Activated CD4-positive, CD25-positive, alpha-beta regulatory T cell treated with anti-CD3 and anti-CD28 coated beads, Interleukin-2, amount 50 U/mL, for 16 hours (primary cell): ENCODE measurements around the gene NADK.
A peak's percentile ranks its signal among the peaks of the same experiment; 100 is the strongest.

Experiments
- DNase-seq: peaks from one replicate; pipeline ENCODE4 v3.0.0-alpha.2; 2020; ENCODE audit warnings: low read depth, low spot score

The NADK gene, protein sequence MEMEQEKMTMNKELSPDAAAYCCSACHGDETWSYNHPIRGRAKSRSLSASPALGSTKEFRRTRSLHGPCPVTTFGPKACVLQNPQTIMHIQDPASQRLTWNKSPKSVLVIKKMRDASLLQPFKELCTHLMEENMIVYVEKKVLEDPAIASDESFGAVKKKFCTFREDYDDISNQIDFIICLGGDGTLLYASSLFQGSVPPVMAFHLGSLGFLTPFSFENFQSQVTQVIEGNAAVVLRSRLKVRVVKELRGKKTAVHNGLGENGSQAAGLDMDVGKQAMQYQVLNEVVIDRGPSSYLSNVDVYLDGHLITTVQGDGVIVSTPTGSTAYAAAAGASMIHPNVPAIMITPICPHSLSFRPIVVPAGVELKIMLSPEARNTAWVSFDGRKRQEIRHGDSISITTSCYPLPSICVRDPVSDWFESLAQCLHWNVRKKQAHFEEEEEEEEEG

DNA sequence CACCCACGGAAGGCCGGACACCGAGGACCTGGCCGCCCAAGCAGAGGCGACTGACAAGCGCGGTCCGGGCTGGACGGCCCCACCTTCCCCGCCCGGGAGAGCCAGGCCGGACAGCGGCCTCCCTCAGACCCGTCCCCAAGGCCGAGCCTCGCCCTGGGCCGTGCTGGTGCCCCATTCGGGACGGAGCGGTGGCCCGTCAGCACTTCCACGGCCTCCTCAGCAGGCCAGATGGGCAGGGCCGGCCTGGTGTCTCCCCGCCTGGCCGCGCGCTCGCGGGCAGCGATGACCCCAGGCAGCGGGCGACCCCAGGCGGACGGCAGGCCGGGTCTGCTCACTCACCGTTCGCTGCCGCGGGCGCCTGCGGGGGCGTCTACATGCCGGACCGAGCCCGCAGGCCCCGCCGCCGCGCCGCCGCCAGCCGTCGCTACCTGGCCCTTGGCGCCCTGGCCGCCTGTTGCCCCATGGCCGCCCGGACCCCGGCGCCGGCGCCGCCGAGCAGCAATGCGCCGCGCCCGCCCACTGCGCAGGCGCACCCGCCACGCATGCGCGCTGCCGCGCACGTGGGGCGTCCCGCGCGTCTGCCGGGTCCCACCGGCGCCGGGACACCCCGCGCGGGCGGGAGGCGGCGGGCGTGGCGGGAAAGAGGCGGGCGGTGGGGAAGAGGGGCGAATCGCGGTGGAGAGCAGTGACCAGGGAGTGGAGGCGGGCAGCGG, at the start of gene NADK:
Gene NADK (minus strand): TSS at position 521 of the 713 bp plus-strand sequence. CDS start 13,064 bp downstream, outside the sequence.
- DNase-seq = peak; percentile 48

DNA sequence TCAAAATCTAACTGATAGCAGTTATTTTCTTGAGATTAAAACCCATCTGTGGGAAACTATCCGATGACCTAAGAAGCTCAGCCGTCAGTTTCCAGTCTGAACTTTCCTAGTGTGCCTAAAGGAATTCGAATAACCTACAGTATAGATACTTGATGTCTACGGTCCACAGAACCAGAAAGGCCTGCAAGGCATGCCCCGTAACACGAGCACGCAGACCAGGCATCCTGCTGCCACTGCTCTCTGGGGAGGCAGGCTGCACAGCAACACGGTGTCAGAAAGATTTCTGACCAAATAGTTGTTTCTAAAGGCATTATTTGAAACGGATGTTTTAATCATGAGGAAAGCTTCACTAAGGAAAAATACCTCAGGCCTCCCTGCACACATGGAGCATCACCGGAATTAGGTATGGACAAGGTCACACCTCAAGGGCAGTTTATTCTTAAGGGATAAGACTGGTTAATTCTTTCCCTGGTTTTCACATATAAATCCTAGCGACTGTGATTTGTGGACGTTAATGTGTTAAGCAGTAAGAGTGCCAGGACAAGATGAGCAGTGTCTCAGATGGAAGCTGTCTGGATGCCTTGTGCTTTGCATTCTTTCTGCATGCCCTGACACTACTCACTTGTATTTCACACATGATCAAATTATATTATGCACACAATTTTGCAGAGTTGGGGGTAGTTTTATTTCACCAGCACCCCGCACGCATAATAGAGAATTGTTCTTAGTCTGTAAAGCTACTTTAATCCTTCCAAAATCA, 49.0 kb upstream of the NADK start:
- DNase-seq = no peak

DNA sequence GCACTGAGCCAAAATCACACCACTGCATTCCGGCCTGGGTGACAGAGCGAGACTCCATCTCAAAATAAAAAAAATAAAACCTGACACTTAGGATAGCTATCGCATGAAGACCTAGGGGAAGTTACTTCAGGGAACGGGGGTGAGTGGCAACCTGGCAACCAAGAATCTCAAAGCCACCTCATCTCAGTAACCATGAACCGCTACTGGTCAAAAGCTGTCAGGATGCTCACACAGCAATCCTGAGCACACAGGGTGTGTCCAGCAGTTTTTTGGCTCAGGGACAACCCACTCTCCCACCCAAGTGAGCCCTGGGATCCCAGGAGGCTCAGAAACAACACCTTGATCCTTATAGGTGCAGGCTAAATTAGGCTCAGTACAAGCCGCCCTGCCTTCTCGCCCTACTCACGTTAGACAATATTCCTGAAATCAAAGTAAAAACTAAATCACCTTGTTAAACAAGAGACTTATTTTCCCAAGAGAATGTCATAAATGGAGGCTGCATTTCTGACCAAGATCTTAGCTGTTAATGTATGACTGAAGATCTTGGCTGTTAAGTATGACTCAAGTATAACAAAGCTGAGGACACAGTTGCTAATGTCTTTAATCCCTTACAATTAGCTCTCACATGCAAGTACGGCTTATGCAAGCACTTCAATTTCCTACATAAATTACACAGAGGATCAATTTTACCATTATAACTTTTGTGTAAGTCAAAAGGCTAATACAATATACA, 48.3 kb upstream of the NADK start:
- no peak for DNase-seq

DNA sequence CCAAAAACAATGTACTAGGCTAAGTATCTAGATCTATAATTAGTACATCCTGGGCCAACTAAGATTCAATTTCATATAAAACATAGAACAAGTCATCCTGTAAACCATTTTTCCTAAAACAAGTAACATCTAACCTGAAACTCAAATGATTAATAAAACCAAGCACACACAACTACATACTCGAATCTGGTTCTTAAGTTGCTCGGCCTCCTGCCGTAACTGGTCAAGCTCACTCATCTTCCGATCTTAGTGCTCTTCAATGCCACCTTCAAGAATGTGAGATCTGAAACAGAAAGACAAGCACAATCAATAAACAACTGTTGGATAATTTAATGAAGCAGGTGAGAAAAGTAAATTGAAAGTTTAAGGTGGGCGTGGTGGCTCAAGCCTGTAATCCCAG, 46.9 kb upstream of the NADK start:
- DNase-seq = no peak

DNA sequence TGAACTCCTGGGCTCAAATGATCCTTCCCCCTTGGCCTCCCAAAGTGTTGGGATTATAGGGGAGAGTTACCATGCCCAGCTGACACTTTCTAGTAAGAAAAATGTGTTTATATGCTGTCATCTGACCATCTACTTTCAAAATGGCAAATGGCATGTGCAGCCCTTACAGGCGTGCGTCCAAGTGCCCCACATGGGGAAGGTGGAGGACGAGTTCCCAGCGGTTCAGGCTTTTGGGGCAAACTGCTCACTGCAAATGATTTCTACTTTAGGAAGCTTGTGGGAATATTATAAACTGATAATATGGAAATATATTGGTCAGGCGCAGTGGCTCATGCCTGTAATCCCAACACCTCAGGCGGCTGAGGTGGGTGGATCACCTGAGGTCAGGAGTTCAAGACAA, 41.5 kb upstream of the NADK start:
- DNase-seq = no peak

DNA sequence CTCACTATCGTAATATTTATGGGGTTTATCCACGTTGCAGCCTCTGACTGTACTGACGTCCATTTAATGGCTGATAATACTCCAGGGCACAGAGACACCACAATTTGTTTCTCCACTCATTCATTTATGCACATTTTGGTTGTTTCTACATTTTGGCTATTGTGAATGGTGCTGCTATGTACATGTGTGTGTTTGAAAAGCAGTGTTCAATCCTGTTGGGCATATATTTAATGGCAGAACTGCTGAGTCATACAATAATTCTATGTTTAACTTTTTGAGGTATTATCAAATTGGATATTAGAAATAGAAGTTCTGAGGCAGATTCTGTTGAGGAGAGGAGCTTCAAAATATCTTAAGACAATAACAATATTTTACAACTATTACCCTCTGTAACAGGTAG, 39.0 kb upstream of the NADK start:
- no peak for DNase-seq

DNA sequence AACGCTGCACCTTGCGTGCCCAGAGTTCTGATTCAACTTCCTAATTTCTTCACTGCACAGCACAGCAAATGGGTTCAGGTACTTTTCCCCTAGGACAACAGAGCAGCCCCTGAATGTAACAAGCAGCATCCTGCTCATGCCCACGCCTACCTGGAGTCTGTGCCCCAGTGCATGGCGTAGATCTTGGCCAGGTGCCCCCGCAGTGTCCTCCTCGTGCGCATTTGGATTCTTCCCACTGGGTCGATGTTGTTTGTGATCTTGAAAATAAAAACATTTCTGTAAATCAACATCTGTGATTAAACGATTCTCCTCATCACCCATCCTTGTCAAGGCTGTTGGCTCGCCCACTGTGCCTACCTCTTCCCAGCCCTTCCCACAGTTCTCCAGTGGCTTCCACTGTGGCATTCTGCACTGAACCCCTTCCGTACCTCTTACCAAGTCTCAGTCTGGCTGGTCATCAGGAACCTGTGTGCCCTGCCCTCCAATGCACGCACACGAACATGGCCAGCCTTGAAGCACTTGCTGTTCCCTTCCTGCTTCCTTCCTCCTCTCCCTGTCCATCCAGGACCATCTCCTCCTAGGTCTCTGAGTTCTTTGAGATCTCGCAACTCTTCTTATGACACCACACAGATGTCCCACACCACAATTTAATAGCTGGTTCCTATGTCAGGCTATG, 37.5 kb upstream of the NADK start:
- no peak for DNase-seq

DNA sequence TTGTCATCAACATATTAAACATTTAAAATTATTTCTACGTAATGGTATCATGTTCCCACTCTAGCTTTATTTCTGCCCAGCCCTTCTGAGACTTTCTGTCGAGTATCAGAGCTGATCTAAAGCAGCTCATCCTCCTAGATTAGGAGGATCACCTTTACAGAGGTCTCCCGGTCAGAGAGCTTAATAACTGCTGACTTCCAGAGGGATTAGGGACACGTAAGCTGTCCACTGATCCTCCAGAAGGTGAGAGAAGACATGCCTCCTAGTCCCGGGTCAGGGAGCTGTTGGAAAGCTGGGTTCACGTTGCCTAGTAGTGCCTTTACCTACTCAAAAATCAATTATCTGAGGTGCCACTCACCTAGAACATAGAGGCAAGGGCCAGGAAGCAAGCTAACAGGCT, 31.2 kb upstream of the NADK start:
- DNase-seq = no peak

DNA sequence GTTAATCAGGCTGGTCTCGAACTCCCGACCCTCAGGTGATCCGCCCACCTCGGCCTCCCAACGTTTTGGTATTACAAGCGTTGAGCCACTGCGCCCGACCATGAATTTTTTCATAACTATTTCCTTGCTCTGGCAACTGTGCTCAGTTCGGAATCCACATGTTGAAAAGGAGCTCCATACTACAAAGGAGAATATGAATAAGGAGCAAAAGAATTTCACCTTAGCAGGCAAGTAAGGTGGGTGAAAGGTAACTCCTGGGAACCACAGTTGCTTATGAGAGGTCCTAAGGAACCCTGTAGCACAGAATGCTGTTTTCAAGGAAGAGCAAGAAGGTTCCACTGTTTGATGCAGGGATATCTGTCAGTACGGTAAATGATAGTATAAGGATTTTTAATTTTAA, 29.9 kb upstream of the NADK start:
- no peak for DNase-seq

DNA sequence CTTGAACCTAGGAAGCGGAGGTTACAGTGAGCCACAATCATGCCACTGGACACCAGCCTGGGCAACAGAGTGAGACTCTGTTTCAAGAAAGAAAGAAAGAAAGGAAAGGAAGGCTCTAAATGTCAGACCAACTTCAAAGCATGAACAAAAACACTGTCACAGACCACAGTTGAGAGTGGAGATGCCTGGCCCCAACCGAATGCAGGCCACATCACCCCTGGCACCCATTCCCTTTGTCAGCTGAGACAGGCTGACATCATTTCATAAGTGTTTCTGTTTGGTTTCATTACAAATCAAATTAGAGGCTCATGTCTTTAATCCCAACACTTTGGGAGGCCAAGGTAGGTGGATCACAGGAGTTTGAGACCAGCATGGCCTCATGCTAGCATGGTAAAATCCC, 28.6 kb upstream of the NADK start:
- no peak for DNase-seq

DNA sequence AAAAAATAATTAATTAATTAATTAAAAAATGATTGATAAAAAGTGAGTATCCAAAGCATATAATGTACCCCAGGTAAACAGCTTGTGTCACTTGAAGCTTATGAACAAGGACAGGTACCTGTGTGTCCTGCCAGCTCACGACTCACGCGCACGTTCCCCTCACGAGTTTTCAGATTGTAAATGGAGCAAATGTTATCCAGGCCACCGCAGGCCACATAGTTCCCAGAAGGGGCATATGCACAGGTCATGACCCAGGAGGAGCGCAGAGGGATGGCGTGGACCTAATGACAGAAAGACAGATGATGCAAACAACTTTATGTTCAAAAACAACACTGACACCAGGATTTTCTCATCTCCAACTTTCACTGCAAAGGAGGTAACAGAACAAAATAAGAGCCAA, 26.0 kb upstream of the NADK start:
- DNase-seq = no peak

DNA sequence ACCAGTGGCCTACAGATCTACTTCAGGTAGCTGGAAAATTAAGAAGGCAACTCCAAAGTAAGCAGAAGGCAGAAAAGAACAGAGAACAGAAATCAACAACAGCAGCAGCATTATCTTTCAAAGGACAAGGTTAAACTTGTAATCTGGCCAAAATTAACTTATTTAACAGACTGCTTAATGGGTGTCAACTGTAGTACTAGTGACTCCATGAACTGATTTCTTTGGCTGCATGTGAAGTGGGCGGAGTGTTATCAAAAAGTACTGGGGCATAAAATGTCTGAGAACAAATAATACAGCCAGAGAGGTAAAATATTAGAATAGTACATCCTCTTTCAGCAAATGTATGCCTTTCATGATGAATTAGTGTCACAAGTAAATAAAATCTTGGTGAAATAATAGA, 24.6 kb upstream of the NADK start:
- no peak for DNase-seq

DNA sequence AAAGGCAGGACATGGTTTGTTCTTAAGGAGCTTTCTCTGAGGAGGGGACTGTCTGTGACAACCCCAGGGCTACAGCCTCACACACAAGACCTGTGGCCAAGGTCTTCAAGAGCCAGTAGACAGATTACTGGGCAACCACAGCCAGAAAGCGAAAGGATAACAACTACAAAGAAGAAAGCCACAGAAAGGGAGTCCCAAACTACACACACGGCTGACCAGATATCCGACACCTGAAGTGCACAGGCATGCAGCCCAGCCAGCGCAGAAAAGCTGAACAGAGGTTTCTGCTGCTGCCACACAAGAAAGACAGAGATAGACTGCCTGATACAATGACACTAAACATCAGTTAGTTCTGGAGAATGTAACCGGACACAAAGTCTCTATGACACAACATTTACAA, 21.4 kb upstream of the NADK start:
- no peak for DNase-seq

DNA sequence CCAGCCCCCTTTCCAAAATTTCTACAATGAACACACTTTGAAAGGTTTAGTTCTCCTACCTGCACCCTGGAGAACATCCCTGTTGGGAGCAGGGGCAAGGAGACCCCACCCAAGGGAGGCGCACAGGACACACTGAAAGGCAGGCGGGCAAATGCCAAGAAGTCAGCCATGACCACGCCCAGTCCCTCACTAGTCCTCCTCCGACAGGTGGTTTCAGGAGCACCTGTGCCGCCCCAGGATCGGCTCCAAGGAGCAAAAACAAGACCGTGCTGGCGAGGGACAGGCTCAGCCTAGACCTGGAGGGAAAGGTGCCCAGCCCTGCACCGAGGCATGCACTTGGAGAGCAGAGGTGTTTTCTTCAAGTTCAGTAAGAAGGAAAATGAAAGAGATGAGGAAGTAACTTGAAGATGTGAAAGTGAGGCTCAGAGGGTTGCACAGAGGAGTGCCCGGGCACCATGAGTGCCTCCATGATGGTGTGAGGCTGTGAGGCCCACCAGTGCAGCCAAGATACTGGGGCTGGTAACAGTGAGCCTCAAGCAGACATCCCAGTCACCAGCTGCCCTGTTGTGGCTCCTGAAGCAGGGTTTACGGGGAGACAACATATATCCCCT, 19.6 kb upstream of the NADK start:
- no peak for DNase-seq

DNA sequence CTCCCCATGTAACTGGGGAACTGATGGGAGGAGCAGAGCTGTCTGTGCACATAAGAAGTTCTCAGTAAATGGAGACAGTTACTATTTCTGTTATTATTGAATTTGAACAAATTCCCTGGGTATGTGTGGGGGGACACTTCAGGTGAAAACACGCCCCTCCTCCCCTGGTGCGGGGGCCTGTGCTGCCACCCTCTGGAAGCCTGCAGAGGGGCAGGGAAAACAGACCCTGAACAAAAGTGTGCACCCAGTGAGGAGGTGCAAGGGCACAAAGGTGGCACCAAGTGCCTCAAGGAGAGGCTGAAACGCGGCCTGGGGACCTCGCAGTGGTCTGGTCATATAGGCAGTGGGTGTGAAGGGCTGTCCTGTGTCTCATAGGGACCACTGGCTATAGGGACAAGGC, 18.2 kb upstream of the NADK start:
- no peak for DNase-seq

DNA sequence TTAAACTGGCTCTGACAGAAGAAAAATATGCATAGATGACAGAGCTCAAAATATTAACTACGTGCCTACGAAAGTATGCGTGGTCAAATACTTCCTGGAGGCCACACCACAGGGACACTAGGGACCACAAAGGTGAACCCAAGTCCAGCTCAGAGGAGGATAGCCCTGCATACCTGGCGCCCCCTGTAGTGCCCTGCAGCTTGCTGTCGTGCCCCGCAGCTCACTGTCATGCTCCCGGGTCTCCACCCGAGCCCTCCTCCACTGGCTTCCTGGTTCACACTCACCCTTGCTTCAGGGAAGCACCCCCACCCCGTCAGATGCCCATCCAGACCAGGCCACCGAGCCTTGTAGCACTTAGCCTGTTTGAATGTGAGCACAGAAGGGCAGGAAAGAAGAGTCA, 16.7 kb upstream of the NADK start:
- no peak for DNase-seq

DNA sequence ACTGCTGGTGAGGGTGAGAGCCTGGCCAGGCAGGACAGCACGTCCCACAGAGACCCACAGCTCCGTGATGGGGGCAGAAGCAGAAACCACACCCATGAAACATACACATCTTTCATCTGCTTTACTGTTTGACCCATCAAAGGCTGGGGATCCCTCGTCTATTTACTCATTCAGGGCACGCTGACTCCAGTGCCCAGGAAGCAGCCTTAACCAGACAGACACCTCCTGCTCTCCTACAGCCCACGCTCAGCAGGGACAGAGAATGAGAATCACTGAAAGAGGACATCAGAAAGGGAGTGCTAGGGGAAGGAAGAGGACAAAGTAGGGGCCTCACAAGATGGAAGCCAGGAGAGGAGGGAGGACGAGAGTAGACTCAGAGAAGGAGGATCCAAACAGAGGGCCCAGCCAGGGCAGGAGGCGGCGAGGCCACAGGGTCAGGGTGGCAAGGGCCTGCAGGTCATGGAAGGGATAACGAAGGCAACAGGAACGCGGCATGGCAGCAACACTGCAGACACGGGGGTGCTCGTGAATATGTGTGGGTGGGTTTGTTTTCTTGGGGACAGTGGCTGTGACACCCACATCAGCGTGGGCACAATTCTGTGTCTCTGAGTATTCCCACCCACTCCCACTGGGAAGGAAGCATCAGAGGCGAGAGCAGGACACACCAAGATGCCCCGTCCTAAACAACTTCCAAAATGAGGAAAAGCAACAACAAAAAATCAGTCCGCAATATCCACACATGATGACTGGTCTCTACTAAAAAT, 15.4 kb upstream of the NADK start:
- no peak for DNase-seq

DNA sequence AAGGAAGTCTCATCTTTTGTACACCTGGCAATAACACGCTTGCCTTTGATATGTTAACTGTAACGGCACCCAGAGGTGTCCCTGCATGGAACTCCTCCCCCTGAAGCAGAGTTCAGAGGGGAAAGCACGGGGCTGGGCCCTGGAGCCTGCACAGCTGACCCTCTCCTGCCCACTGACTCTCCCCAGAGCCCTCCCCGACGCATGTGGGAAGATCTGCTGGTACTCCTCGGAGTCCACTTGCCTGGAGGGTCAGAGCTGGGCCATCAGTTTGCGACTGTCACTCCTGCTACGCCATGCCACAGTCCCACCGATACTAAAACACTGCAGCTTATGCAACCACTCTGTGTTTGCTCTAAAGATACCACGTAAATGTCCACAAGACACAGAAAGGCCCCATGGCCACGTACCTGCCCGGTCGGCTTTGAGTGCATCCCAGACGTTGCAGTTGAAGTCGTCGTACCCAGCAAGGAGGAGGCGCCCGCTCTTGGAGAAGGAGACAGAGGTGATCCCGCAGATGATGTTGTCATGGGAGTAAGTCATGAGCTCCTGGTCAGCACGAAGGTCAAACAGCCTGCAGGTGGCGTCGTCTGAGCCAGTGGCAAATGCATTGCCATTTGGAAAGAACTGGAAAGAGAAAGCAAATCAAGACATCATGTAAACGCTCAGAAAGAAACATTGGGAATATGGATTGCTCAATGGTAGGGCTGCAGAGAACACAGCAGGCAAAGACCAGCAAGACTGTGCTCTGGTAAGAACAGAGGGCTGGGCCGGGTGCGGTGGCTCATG, 10.6 kb upstream of the NADK start:
- DNase-seq = no peak

DNA sequence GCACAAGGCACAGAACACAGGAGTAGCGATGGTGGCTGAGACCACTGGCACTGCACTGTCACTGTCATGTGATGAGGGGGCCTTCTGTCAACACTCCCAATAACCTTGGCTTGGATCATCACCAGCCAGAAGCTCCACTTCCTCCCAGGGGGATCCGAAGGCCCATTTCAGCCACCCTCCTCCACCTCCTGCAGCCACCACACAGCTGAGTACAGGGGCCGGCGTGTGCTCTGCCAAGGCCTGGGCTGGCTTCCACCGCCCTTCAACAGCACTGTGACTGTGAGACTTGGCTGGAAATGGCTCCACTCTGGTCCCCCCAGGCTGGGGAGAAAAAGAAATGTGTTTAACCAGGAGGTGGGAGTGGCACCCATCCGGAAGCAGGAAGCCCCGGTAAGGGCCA, 9.9 kb upstream of the NADK start:
- DNase-seq = no peak
